Activated T-cell treated with anti-CD3 and anti-CD28 coated beads, Interleukin-2, amount 50 U/mL, for 1 hour (primary cell): Measurements from ENCODE around the gene FREM3.
"Not testable (repeated sequence)": the region's sequence is repeated elsewhere in the genome, so short reads cannot be mapped to it uniquely, and the experiment has no call there.

Source experiments
- DNase-seq: peaks from one replicate; pipeline ENCODE4 v3.0.0-alpha.2; 2020

Gene FREM3

DNA sequence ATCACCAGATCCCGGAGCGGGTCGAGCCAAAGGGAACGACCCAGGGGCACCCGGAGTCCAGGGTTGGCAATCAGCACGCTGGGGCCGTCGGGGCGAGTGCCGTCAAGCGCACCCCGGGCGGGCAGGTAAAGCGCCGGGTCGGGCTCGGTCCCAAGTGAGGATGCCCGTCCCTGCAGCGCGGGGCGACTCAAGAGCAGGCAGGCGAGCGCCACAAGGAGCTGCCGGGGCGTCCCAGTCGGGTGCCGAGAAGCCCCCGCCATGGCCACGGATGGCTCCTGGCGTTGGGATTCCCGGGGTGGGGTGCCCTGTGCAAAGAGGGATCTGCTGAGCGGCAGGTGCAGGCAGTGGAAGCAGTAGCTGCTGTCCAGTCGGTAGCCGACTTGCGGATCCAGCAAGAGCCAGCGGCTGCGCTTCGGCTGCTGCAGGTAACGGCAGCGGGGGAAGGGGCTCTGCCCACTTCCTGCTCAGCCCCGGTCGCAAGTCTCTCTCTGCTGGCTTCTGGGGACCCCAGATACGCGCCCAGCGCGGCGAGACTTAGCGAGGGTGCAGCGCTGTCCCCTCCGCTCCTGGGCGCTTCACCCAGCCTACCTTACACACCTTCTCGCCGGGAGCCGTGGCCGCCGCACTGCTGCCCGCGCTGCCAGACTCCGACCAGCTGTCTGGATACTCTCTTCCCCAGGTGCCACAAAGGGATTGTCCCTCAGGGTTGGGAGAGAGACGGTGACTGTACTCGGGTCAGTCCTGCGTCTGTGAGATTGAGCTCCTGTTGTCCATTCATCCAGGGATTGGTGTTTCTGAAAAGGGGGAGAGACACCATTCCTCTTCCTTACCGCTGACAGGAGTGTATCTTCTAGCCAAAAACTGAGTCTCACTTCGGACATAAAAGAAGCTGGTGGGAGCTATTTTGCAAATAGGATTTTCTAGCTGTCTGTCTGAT is at the start of gene FREM3:
Gene FREM3, minus strand, starts transcription at position 260 of the 937 bp plus-strand sequence. Its CDS starts 0 bp downstream, at position 260.
- no peak for DNase-seq

- no peak for DNase-seq
These were observed 45.4 kb upstream of the FREM3 start for GRCh38 chr4:143745874-143746273.

- DNase-seq: no peak
These were observed 43.1 kb upstream of the FREM3 start for GRCh38 chr4:143743591-143743990.

GRCh38 chr4:143742834-143743233 is 42.4 kb upstream of the FREM3 start:
- no peak for DNase-seq

DNA sequence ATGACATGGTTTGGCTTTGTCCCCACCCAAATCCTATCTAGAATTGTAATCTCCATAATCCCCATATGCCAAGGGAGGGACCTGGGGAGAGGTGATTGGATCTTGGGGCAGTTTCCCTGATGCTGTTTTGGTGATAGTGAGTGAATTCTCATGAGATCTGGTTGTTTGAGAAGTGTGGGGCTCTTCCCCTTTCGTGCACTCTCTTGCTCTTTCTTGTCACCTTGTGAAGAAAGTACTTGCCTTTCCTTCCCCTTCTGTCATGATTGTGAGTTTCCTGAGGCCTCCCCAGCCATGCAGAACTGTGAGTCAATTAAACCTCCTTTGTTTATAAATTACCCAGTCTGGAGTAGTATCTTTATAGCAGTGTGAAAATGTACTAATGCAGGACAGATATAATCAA is 36.4 kb upstream of the FREM3 start:
- DNase-seq: no peak

DNA sequence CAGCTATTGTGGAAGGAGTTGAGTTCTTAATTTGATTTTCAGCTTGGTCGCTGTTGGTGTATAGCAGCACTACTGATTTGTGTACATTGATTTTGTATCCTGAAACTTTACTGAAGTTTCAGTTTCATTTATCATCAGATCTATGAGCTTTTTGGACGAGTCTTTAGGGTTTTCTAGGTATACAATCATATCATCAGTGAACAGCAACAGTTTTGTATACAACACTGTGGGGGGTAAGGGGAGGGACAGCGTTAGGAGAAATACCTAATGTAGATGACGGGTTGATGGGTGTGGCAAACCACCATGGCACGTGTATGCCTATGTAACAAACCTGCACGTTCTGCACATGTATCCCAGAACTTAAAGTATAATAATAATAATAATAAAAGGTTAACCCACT is 35.6 kb upstream of the FREM3 start:
- not testable (repeated sequence) for DNase-seq

DNA sequence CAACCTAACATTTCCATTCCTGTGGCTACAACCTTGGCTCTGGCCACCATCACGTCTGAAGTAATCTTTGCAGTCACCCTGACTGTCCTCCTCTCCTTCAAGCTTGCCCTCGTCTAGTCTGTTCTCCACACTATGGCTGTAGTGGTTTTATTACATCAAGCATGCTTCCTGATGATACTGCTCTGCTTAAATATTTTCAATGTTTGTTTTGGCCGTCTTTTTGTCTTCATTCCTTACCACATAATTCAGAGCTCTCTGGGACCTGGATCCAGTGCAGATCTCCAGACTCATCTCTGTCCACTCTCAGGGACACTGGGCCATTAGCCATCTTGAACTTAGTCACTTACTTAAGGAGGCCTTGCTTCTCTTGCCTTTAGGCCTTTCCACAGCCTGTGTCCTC is 27.7 kb upstream of the FREM3 start:
- DNase-seq: no peak

DNA sequence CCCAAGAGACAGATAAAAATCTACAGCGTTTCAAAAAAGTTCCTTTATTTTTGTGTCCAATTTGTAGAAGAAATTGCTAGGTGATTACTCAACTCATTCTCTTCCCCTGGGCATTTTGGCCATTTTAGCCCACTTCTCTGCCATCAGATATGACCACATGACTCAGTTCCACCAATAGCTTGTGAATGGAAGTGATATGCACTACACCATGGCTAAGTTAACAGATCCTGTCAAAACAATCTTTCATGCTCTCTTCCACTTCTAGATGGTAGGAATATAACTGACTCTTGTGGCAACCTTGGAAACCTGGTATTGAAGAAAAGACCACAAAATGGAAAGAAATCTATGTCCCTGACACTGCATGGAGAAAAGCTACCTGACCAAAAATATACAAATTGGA is 26.2 kb upstream of the FREM3 start:
- no peak for DNase-seq

- DNase-seq: no peak
These were observed 20.8 kb upstream of the FREM3 start for GRCh38 chr4:143721317-143721716.

DNA sequence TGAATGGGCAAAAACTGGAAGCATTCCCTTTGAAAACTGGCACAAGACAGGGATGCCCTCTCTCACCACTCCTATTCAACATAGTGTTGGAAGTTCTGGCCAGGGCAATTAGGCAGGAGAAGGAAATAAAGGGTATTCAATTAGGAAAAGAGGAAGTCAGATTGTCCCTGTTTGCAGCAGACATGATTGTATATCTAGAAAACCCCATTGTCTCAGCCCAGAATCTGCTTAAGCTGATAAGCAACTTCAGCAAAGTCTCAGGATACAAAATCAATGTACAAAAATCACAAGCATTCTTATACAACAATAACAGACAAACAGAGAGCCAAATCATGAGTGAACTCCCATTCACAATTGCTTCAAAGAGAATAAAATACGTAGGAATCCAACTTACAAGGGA is 18.3 kb upstream of the FREM3 start:
- not testable (repeated sequence) for DNase-seq

DNA sequence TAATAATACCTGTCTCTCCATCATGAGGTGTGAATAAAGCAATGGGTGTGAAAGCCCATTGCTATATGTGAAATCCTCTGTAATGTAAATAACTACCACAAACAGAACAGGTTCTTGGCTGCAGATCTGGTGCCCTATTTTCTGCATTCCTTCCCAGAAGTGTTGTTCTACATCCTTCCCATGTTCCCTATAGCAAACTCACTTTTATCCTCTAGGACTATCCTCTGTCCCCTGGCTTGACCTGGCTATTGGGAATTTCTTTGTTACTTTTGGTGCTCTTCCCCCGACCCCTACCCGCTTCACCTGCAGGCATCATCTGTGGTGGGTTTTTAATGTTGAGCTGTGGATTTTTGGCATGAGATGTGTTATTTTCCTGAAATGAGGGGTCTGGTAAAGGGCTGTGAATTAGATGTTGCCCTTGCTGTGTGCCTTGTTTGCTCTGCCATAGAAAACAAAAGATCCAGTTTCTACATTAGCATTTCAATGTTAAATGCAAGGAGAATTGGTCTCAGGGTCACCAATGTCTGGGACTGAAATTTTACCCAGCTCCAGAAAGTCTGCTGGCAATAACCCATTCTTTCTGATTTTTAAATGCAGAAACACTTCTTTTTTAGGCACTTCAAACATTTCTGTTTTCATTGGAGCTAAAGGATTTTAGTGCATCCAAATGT is 13.6 kb upstream of the FREM3 start:
- no peak for DNase-seq

GRCh38 chr4:143713553-143713952 is 13.1 kb upstream of the FREM3 start:
- DNase-seq: no peak

DNA sequence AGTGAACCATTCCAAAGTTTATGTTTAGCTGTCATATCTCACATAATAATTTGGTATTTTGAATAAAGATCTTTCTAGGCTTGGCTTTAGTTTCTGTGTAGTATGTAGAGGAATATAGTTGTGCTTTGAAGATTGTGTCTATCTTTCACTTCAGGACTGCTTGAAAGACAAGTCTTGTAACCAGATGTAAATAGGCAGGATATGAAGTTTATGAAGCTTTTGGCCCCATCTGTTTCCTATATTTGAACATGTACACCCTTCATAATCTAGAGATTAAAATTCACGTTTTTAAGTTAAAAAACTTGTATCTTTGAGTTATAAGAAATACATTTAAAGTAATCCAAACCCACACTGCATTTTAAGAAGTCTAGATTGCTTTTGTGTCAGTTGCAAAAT is 11.7 kb upstream of the FREM3 start:
- DNase-seq: no peak

- DNase-seq: no peak
These were observed 11.2 kb upstream of the FREM3 start for GRCh38 chr4:143711543-143712154.

DNA sequence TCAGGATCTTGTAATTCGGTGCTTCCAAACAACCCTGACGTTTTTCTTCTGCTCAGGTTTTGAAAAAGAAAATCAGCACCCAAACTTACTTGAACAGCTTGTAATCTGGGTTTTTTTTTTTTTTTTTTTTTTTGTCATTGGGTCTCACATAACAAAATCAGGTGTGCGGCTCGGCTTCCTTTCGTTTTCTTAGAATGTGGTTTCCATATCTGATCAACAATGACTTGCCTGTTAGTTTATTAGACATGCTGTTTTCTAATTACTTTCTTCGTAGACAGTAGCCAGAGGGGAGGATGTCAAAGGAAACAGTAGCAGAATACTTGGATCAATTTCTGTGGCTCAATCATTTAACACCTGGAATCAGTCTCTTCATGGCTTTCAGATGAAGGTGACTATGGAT is 890 bp upstream of the FREM3 start:
- DNase-seq: no peak

DNA sequence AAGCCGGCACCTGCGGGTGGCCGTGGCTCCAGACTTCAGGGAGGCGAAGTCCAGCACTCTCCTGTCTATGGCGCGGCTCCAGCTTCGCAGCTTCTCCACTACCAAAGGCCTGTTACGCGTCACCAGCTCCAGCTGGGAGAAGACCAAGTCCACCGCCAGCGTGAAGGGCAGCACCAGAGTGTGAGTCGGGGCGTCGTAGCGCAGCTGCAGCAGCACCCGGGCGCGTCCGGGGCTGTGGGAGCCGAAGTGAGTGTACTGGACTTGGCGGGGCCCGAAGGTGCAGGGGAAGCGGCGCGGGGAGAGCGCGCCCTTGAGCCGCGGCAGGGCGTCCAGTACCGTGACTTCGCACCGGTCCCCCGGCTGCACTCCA is 444 bp downstream of the FREM3 start:
- no peak for DNase-seq

GRCh38 chr4:143699331-143700045 is 987 bp downstream of the FREM3 start:
- DNase-seq: no peak

DNA sequence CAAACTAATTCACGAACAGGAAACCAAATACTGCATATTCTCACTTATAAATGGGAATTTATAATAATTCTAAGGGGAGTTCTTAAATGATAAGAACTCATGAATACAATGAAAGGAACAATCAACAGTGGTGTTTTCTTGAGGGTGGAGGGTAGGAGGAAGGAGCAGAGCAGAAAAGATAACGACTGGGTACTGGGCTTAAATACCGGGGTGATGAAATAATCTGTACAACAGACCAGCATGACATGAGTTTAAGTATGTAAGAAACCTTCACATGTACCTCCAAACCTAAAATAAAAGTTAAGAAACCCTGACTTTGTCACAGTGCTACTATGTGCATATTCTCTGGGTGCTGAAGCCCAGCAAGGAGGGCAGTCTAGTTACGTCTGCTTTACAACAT is 6.6 kb downstream of the FREM3 start:
- no peak for DNase-seq

GRCh38 chr4:143692241-143692640 is 8.2 kb downstream of the FREM3 start:
- DNase-seq: no peak

- DNase-seq: no peak
These were observed 21.0 kb downstream of the FREM3 start for GRCh38 chr4:143679434-143679833.

- DNase-seq: not testable (repeated sequence)
These were observed 26.8 kb downstream of the FREM3 start for GRCh38 chr4:143673629-143674028.

GRCh38 chr4:143668930-143669552 is 31.4 kb downstream of the FREM3 start:
- no peak for DNase-seq

- no peak for DNase-seq
These were observed 33.0 kb downstream of the FREM3 start for GRCh38 chr4:143667461-143667860.
